Panc1 (cell line): ENCODE measurements around the gene GPR37L1. TPM values are rescaled to one million over a fixed set of nuclear protein-coding genes. Genes with fewer than 3 reads are reported as not detected.
A peak's percentile ranks its signal among the peaks of the same experiment; 100 is the strongest.

ENCODE experiments used
- ATAC-seq: fragments of 200-7000 bp; cut with Tn5 transposase; 2 replicates; pipeline ENCODE4 v1.9.1; 2020; ENCODE audit warnings: mild to moderate bottlenecking, moderate library complexity
- BruUV-seq: library from RNA; stranded (reverse); fragments of 400-500 nt; replicated peaks from 2 replicates; lab custom pipeline; 2021; lab: Mats Ljungman, UMichigan
- CTCF ChIA-PET: fragments of 300-600 bp; sonication (Branson Sonifier 250); formaldehyde crosslinking; loops from one replicate; lab custom pipeline; 2022; ENCODE audit warnings: antibody characterized with exemption; lab: Charles Lee
- POLR2A ChIA-PET: fragments of 300-600 bp; sonication (Branson Sonifier 250); formaldehyde crosslinking; loops from one replicate; lab custom pipeline; 2022; ENCODE audit warnings: antibody characterized with exemption; lab: Charles Lee
- DNase-seq: peaks from one replicate; pipeline ENCODE4 v3.0.0-alpha.2; 2010; ENCODE audit warnings: low read depth, low spot score
- H3K27ac ChIP-seq: 2 replicates; pipeline ENCODE4 v1.5.1; 2011; ENCODE audit warnings: mild to moderate bottlenecking, low read length, inconsistent platforms
- H3K27me3 ChIP-seq: fragments of 200-500 bp; sonication (Bioruptor generic); 2 replicates; pipeline ENCODE4 v1.6.0; 2014; ENCODE audit warnings: low read length, inconsistent platforms; ENCODE audit not compliant: control insufficient read depth, insufficient read depth
- H3K36me3 ChIP-seq: fragments of 200-500 bp; sonication (Bioruptor generic); 2 replicates; pipeline ENCODE4 v1.5.1; 2014; ENCODE audit warnings: inconsistent platforms, mild to moderate bottlenecking, low read length, moderate library complexity; ENCODE audit not compliant: control insufficient read depth, insufficient read depth
- H3K4me1 ChIP-seq: 2 replicates; pipeline ENCODE4 v1.5.1; 2011; ENCODE audit warnings: inconsistent platforms, mild to moderate bottlenecking, low read length, moderate library complexity; ENCODE audit not compliant: control insufficient read depth, insufficient read depth
- H3K4me3 ChIP-seq, 2 experiments: 2 replicates each; pipeline ENCODE4 v1.5.1; 2011 to 2012; ENCODE audit warnings: low read depth in 2 of 2, low read length in 2 of 2, mild to moderate bottlenecking in 2 of 2, inconsistent platforms in 1 of 2, moderate library complexity in 1 of 2
- H3K9me3 ChIP-seq: fragments of 200-500 bp; sonication (Bioruptor generic); 2 replicates; pipeline ENCODE4 v1.5.1; 2014; ENCODE audit warnings: low read depth, mild to moderate bottlenecking, inconsistent platforms, low read length, moderate library complexity; ENCODE audit not compliant: control insufficient read depth, insufficient read depth
- CTCF ChIP-seq: fragments of 450-650 bp; IDR thresholded peaks from 2 replicates; pipeline ENCODE4 v1.5.1; 2017; ENCODE audit warnings: mild to moderate bottlenecking
- POLR2AphosphoS5 ChIP-seq: IDR thresholded peaks from 2 replicates; pipeline ENCODE4 v1.6.1; 2012; ENCODE audit warnings: mild to moderate bottlenecking, low read depth, low read length, moderate library complexity
- REST ChIP-seq, 2 experiments: IDR thresholded peaks; 2 replicates each; pipeline ENCODE4 v1.6.1; 2011 to 2012; ENCODE audit warnings: low read depth in 2 of 2, control low read depth in 1 of 2, low read length in 1 of 2, mild to moderate bottlenecking in 1 of 2, moderate library complexity in 1 of 2; ENCODE audit not compliant: insufficient read depth in 1 of 2
- SIN3A ChIP-seq: IDR thresholded peaks from 2 replicates; pipeline ENCODE4 v1.6.1; 2012; ENCODE audit warnings: low read depth, mild to moderate bottlenecking, low read length, moderate library complexity, borderline replicate concordance; ENCODE audit not compliant: insufficient read depth
- TCF7L2 ChIP-seq: IDR thresholded peaks from 2 replicates; pipeline ENCODE4 v1.6.1; 2011; ENCODE audit warnings: mild to moderate bottlenecking, low read depth, low read length, inconsistent platforms
- in situ Hi-C: cut with HindIII; loops from 2 replicates; pipeline ENCODE4 v1.10.0; 2016; ENCODE audit warnings: low sequenced_read_pairs, low pct_unique_long_range_greater_than_20kb
- intact Hi-C: fragments of 100-400 bp; cut with micrococcal nuclease; formaldehyde crosslinking; loops from one replicate; pipeline ENCODE4 v1.10.0; 2022; ENCODE audit not compliant: unreplicated experiment
- total RNA-seq: library from RNA; stranded (reverse); gene quantifications from one replicate; pipeline ENCODE4 v1.2.1, GENCODE V29; 2021; ENCODE audit not compliant: unreplicated experiment

Gene GPR37L1
- total RNA-seq, 1 experiment from 2014 or later: 0.44 TPM

GRCh38 chr1:202088206-202088605 lies 34.5 kb upstream of the GPR37L1 start:
- TF ChIP-seq CTCF (no peak), REST (IDR thresholded peaks at IDR 0.05; ENCODE audit: insufficient read depth in 1 of 2, low read depth in 2 of 2, low read length in 1 of 2) (no peak), SIN3A (no peak), TCF7L2 (no peak), POLR2AphosphoS5 (no peak)
- Histone ChIP-seq H3K4me1 (peaks cover 17% of the 10 kb centered on the region), H3K4me3 (no peak overlapping the region), H3K27ac (no peak overlapping the region), H3K9me3 (no peaks in the 10 kb centered on the region), H3K27me3 (no peaks in the 10 kb centered on the region), H3K36me3 (no peaks in the 10 kb centered on the region)
- ChIA-PET CTCF (no interaction called here), POLR2A (interaction anchor here (0.8 kb wide), 1 partner anchor 466 kb away, joined by 7 read pairs; no protein-coding TSS in a partner anchor)
- intact Hi-C loops: no loop called here
- no peak for ATAC-seq
- in situ Hi-C loops: no loop called here
- BruUV-seq: no TSS peak
- DNase-seq: no peak

GRCh38 chr1:202090994-202091393 lies 31.7 kb upstream of the GPR37L1 start:
- intact Hi-C loops: no loop called here
- H3K27ac ChIP-seq: no peak overlapping the region
- TF ChIP-seq POLR2AphosphoS5 (no peak), CTCF (no peak), SIN3A (no peak), REST (IDR thresholded peaks at IDR 0.05; ENCODE audit: insufficient read depth in 1 of 2, low read depth in 2 of 2, low read length in 1 of 2) (no peak), TCF7L2 (no peak)
- H3K4me1 ChIP-seq: peaks cover 4% of the 10 kb centered on the region
- peak; percentile 43; the same call in 1 of the 2 replicates for ATAC-seq
- H3K9me3 ChIP-seq: no peaks in the 10 kb centered on the region
- ChIA-PET CTCF (no interaction called here), POLR2A (no interaction called here)
- no peaks in the 10 kb centered on the region for H3K36me3 ChIP-seq
- in situ Hi-C loops: no loop called here
- DNase-seq: no peak
- no TSS peak for BruUV-seq
- H3K27me3 ChIP-seq: no peaks in the 10 kb centered on the region
- H3K4me3 ChIP-seq: no peak overlapping the region
